ENCODE results near the gene PDYN.

PDYN gene

DNA sequence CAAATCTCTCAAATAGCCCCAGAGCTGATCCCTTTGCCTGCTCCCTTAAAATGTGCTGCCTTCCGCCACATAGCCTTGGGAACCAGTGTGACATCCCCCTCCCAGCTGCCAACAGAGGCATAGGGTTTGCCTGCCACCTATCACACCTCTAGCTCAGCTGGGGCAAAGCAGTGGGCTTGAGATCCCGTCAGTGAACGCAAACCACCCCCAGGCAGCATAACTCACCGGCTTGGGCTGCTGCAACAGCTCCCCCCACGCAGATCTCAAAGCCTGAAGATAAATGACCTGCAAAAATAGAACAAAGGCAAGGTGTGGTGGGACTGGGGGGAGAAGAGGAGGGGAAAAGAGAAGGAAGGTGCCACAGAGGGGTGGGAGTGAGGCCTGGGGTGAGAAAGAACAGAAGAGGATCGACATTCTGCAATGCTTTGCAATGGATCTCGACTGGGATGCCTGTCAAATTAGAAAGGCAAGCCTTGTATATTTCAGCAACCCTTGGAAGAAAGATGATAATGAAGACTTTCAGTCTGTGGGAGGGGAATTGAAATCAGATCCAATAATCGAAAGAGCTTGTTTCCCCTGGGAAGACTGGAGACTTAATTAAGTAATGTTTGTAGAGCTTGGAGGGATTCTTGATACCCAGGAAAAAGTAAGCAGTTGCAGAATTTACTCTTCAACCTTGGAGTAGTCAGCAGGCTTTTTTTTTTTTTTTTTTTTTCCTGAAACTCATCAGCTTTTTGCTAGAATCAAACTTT is 1.3 kb downstream of the PDYN start:
- no peak for DNase-seq

DNA sequence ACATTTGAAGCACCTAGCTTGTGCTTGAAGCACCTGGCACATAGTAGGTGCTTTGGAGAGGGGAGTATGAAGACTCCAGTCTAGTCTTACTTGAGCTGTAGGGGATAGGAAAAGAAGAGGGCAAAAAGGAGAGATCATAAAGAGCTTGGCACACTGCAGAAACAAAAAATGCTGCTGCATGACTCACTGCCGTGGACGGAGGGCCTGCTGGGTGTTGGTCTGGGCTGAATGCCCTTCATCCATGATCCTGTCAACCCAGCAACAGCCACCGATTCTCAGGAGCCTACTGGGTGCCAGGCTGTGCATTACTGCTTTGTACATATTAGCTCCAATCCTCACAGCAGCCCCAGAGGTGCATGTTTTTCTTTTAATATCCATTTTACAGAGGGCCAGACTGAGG is 6.0 kb downstream of the PDYN start:
- no peak for DNase-seq

DNA sequence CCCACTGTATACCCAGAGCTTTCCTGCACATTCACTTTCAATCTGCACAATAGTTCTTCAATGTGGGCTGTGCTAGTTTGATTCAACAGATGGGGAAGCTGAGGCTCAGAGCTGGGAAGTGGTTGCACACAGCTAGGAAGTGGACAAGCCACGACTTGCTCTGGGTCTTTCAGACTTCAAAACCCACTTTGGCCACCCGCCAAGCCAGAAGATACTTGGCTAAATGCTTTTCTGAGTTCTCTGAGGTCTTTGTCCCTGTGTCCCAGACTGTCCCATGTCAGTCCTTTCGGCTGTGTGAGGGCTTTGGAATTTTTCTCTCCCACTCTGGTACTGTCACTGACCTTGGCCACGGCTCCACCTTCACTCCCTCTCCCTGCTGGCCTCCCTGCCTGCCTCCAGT is 10.6 kb downstream of the PDYN start:
- DNase-seq = no peak

DNA sequence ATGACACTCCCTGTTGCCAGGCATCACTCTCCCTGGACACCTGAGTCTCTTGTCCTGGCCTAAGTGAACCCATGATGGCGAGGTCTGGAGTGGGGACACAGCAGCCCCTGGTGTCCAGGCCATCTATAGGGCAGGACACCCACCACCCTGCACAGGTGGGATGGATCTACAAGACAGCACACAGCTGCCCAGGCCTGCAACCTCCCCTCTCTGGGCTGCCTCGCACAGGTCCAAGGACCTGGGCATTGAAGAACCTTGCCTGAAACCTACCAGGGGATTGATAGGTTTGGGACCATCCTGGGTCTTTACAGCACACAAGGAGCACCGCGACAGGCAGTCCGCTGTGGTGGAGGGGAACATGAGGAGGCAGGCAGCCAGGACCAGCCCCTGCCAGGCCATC is 11.2 kb downstream of the PDYN start:
- no peak for DNase-seq

DNA sequence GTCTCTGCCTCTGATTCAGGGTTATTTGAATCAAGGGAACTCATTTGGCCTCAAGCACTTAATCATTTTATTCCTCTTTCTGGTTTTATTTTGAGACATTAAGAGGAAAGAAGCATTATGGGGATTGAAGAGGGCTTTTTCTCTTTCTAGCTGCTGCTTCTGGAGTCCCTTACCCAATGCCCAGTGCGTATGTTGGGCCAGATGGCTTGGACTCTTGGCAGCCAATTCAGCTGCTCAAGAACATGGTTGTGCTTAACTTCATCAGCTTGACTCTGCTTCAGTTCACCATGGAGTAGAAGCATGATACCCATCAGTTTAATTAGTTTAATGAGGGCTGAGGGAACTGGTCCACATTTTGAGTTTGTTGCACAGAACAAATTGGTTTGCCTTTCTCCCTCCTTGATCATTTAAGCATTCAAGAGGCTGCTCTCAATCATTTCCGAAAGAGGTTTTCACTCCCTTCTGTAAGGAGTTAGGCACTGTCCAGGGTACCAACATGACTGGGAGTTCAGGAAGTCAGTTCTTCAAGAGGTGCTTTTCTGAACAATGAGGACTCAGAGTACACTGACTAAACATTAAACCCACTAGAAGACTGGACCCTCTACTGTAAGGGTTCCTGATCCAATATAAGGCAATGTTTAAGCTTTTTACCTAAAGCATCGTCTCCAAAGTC is 14.6 kb downstream of the PDYN start:
- DNase-seq = no peak

DNA sequence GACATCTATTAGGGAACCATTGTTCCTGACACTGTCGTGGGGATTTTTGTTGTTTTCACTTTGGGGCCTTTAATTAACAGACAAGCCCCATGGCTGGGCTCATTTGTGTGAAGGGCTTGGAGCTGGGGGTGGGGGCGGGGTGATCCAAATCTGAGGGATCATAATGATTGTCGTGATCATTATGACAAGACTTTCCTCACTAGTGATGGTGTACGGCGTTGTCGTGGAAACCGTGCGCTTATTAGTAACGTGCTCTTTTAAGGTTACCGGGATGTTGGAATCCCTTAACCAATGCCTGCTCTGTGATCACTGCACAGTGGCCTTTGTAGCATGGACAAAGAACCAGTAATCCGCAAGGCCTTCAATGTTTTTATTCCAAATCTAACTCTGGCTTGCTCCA is 18.6 kb downstream of the PDYN start:
- no peak for DNase-seq

DNA sequence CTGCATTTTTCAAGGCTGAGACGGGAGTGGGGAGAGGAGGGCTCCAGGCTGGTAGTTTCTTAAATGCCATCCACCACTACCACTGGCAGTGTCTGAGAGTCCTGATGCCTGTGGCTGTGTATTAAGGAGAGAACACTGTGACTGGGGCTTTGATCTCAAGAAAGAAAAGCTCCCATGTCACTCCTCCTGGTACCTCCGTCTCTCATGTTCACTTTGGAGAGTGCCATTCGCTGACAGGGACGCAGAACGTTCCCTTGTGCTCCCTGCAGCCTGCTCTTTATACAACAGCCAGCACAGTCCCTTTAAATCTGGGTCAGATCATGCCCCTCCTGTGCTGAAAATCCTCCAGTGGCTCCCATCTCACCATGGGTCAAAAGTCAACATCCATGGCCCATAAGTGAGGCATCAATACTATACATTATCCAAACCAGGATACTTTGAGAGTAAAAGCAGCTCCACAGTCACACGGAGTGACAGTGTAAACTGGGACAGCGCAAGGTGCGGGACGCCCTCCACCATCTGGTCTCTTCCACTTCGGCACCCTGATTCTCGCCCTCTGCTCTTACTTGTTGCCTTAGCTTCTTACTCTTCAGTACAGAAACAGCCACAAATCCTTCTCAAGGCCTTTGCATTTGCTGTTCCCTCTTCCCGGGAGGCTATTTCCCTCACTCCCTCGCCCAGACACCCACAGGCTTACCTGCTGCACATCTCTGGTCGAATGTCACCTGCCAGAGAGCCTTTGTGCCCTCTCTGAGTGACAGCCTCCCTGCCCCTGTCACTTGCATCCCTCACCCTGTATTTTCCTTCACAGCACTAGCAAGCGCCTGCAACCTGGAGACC is 20.0 kb downstream of the PDYN start:
- no peak for DNase-seq

DNA sequence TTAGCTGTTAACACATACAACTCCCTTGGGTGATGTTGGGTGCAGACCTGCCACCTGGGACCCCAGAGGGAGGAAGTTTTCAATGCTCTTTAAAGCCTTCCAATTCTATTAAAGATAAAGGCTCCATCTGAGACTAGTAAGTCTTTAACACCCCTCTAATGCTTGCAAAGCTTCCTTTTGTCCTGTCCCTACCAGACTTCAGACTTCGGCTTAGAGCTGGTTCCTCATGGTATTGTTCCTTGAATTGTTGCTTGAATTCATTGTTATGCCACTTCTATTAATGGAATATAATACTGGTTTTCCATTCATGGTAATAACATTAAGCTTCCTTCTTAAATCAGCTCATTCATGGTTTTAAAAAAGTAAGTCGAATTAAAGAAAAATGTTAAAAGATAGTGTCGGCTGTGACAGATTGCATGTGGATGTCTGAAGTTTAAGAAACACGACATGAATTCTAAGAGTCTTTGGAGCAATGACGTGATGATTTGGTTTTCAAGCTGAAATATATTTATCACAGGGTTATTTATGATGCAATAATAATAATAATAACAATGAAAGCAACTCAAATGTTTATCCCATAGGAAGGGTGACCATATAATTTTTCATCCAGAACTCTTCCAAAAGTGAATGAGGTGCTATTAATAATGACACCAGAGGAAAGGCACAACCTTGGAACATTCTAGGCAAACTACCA is 21.8 kb downstream of the PDYN start:
- no peak for DNase-seq

DNA sequence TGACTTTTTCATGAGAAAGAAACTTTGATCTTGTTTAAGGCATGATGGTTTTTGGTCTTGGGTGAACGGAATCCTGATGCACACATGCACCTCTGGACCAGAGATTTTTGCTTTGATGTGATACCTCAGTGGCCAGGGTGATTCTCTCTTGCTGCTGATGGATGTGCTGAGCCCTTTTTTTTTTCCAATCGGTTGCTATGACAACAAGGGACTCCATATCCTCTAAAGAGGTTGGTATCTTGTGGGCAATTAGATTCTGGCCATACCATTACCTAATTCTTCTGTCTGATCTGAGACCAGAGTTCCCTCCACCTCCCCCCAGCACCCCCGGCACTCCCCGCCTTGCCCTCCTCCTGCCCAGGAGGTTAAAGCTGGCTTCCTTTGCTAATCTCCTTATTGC is 24.9 kb downstream of the PDYN start:
- no peak for DNase-seq

DNA sequence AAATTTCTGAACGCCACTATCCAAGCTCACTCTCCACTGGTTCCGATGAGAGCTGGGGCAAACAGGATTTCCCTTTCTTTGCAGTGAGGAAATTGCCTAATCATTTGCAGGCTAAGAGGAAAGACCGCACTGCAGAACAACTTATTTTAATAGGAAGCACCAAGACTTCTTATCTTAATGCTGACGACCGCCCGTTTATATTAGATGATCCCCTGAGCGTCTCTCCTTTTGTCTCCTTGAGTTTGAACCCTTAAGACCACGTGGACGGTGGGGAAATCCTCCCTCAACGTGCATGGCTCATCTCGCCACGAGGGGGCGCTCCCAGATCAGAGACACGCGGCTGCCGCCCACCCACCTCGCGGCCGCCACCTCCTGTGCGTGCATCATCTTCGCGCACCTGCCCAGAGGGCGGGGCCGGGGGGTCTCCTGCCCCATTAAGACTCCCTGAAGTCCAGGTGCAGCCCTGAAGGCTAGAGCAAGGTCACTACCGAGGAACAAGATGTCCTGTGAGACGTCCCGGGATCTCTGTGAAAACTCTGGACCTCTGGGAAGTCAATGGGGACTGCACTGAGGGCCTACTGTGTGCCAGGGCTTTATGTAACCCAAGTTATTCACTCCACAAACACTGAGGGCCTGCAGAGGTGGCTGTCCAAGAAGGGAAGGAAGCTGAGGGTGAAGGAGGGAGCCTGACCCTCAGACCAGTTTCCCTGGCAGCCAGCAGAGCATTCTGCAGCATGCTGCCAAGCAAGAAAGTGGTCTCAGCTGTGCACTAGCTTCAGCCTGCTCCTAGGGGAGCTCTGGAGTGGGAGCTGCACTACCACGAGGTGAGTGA is 28.1 kb downstream of the PDYN start:
- DNase-seq = peak; percentile 92

DNA sequence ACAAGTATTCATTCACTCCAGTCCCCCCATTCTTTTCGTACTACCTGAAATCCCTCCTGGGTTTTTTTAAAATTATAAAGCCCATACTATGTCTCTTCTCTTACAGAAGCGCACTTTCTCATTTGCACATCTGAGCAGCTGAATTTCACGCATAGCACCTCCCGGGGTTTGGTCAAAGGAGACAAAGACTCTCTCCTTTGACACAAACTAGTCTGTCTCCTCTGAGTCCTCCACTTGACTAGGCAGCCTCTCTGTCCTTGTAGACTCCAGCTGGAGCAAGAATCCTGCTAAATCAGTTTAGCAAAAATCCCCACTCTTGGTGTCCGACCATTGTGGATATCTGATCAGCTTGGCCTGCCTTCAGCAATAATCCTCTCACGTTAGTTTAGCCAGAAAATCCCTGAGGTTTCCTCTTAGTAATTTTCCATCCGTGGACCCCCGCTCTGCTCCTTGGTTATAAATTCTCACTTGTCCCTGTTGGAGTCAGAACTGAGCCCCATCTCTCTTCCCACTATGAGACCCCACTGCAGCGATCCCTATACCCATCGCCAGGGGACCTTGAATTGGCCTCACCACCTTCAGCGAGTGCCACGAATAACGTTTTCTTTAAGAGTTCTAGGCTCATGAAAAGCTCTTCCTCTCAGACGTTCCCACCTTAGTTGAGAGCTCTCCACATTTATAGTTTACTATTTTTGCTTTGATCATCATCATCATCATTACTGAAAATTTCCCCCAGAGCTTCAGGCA is 29.0 kb downstream of the PDYN start:
- DNase-seq = peak; percentile 14 to 34

DNA sequence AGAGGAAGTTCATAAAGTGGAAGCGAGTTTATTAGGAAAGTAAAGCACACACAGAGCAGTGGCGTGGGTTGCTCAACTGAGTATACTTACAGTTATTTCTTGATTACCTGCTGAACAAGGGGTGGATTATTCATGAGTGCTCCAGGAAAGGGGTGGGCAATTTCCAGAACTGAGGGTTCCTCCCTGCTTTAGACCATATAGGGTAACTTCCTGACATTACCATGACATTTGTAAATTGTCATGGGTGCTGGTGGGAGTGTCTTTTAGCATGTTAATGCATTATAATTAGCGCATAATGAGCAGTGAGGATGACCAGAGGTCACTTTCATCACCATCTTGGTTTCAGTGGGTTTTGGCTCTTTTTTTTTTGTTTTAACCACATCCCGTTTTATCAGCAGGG is 29.8 kb downstream of the PDYN start:
- no peak for DNase-seq

DNA sequence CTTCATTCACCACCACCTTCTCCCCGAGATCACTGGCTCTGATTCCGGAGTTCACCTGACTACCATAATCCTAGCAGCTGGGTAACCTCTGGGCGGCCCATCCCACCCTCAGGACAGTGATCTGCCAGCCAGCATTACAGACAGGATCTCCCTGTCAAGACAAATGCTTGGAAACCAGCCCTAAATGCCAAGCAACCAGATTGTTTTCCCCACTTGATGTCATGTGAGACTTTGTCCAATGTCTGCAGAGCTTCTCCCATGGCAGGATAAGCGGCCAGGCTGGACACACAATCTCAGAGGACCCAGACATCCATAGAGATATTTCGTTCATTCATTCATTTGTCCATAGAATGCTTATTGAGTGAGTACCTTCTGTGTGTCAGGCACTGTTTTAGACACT is 32.5 kb downstream of the PDYN start:
- no peak for DNase-seq

DNA sequence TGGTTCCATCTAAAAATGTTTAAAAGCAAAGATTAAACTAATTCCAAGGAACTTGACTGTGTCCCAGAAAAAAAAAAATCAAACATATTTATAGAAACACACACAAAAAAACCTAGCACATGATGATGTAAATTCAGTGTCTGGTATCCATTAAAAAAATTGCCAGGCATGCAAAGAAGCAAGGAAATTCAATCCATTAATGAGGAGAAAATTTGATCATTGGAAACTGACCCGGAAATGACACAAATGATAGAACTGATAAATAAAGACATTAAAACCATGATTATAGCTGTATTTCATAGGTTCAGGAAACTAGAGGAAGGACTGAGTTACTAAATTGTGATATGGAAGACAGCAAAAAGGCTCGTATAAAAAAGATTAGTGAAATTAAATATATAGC is 34.7 kb downstream of the PDYN start:
- no peak for DNase-seq

DNA sequence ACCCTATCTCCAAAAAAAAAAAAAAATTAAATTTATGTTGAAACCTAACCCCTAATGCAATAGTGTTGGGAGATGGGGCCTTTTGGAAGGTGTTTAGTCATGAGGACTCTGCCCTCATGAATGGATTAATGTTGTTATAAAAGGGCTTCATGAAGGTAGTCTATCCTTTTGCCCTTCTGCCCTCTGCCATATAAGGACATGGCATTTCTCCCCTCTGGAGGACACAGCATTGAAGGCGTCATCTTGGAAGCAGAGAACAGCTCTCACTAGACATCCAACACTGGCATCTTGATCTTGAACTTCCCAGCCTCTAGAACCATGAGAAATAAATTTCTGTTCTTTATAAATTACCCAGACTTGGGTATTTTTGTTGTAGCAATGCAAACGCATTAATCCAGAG is 35.4 kb downstream of the PDYN start:
- no peak for DNase-seq

DNA sequence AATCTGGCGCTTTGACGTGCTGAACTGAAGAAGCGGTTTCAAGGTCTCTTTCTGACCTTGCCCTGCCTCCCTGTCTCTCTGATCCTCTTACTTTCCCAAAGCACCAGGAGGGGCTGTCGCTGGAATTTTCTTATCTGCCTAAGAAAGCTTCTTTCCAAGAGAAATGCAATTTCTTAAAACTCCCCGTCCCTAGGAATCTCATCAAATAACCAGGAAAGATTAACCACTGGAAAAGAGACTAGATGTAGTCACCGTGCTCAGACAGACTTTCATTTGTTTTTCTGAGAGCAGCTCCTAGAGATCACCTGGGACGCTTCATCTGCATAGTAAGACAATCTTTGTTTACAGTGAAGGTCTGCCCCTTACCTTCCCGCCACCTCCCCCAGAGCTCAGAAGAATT is 38.6 kb downstream of the PDYN start:
- DNase-seq = no peak

DNA sequence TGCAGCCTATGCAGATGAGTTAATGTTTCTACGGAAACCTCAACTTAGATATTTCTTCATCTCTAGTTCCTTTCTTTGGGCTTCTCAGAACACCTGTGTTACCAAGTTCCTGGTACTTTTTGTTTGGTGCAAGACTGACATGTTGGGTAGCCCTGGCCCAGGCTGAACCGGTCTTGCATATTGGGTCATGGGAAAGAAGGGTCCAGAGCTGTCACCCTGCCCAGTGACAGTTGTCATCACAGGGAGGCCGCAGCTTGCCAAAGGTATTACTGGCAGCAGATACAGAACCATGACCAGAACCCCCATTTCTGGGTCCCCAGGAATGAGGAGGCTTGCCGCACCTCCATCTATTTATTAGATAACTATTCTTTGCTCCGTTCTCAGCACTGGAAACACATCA is 40.2 kb downstream of the PDYN start:
- DNase-seq = no peak

DNA sequence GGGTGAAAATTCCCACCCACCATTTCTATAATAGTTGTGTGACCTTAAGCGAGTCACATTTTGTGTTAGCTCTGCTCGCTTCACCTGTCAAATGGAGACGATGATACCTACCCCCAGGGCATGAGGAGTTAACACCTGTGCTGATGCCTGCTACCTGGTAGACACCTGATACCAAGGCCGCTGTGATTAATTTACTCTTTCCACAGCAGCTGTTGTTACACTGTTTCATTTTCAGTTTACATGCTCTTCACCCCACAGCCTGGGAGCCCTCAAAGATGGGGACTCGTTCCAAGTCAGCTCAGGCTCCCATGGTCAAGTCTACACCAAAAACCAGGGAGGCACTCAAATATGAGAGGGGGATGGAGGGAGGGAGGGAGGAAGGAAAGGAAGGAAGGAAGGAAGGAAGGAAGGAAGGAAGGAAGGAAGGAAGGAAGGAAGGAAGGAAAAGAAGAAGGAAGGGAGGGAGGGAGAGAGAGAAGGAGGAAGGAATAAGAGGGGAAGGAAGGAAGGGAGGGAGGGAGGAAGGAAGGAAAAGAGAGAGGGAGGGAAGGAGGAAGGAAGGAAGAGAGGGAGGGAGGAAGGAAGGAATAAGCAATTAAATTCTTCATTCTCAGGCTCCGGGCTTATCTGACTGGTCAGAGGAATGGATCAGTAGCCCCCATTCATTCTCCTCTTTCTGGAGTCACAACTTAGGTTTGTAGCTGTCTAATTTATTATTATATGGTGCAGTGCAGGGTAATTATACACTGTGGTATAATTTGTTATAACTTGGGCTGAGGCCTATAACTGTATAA is 40.9 kb downstream of the PDYN start:
- DNase-seq = no peak

DNA sequence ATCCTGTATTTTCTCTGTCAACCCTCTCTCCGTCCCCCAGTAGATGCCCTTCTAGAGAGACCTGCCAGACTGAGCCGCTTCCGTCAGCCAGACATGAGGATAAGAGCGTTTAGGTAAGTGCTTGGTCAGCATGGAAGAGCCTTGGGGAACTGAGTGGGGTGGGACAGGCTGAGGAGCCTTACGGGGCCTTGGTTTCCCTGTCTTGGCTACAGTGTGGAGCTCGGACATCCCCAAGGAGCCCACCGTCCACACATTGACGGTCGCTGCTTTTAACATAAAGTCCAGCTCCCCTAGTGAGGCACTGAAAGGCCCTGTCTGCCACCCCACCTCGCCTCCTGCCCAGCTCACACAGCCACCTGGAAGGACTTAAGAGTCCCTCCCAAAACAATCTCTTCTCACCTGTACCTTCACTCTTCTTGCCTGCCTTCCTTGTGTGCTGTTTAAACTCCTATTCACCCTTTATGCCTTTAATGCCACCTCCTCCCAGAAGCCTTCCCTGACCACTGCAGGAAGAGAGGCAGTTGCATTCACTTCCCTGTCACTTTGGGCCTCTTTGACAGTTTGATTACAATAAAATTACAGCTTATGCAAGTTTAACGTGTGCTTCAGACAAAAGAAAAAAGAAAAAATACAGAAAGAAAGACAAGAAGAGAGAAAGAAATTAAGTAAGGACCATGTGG is 42.3 kb downstream of the PDYN start:
- no peak for DNase-seq

DNA sequence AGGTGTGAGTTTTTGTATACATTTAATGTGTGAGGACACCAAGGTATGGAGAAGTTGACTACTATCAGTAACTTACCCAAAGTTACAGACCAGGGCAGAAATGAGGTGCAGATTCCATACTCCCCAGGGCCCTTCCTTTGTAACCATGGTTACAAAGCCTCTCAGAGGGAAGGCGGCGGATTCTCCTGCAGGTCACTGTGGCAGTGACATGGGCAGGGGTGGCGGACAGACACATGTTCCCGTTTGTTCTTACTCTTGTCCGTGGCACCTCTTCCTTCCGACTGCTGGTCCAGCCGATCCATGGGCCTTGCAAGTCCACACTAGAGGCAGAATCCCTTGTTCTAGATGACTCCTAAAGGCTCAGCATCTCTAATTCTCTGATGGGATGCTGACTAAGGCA is 43.0 kb downstream of the PDYN start:
- no peak for DNase-seq

Measured in stimulated activated CD4-positive, alpha-beta T cell treated with anti-CD3 and anti-CD28 coated beads, Interleukin-2, amount 100 ng/mL, for 24 hours (primary cell).